ENCODE measurements around the gene ZNF366.

DNA sequence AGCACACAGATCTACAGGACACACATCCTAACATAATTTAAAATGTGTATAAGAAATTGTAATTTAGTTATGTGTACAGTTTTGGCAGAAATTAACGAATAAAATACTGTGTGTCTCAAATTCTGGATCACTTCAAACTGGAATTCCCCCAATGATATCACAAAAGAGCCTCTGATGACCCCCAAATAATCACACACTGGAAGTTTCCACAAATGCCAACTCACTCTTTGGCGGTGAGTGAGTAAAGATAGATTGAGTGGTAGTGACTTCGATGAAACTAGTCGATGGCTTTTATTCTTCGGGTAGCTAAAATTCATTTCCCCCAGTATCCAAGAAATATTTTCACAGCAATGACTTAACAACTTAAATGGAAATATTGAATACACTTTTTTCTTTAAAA, 2.2 kb downstream of the ZNF366 start:
- TF ChIP-seq CTCF (IDR thresholded peaks at IDR 0.05) (no peak), EP300 (IDR thresholded peaks at IDR 0.05) (no peak)

Measured in ovary (tissue), 3 donors.